ENCODE measurements around the gene ZNF80.
A peak's percentile ranks its signal among the peaks of the same experiment; 100 is the strongest.
"Not testable (repeated sequence)": the region's sequence is repeated elsewhere in the genome, so short reads cannot be mapped to it uniquely, and the experiment has no call there.

Gene ZNF80

GRCh38 chr3:114237478-114237877 lies at the start of gene ZNF80:
TSS of gene ZNF80 (minus strand) at chr3:114237578. CDS start at chr3:114237074, 504 bp downstream.
- FAIRE-seq; DNase-seq (ENCODE audit: extremely low spot score, insufficient read length, low read depth): not testable (repeated sequence)

- FAIRE-seq = peak; percentile 54
- no peak for DNase-seq (ENCODE audit: extremely low spot score, insufficient read length, low read depth)
These were observed 48.9 kb upstream of the ZNF80 start for GRCh38 chr3:114286266-114286665.

- DNase-seq (ENCODE audit: extremely low spot score, insufficient read length, low read depth) = no peak
- peak; percentile 47 for FAIRE-seq
These were observed 48.4 kb upstream of the ZNF80 start for GRCh38 chr3:114285648-114286230.

GRCh38 chr3:114284644-114285043 lies 47.3 kb upstream of the ZNF80 start:
- FAIRE-seq = no peak
- no peak for DNase-seq (ENCODE audit: extremely low spot score, insufficient read length, low read depth)

- not testable (repeated sequence) for FAIRE-seq; DNase-seq (ENCODE audit: extremely low spot score, insufficient read length, low read depth)
These were observed 39.5 kb upstream of the ZNF80 start for GRCh38 chr3:114276856-114277255.

- DNase-seq (ENCODE audit: extremely low spot score, insufficient read length, low read depth) (no peak), FAIRE-seq (no peak)
These were observed 37.6 kb upstream of the ZNF80 start for GRCh38 chr3:114274929-114275328.

- no peak for DNase-seq (ENCODE audit: extremely low spot score, insufficient read length, low read depth)
- no peak for FAIRE-seq
These were observed 34.9 kb upstream of the ZNF80 start for GRCh38 chr3:114272271-114272670.

GRCh38 chr3:114270019-114270418 lies 32.6 kb upstream of the ZNF80 start:
- no peak for FAIRE-seq
- DNase-seq (ENCODE audit: extremely low spot score, insufficient read length, low read depth) = no peak

- FAIRE-seq (no peak), DNase-seq (ENCODE audit: extremely low spot score, insufficient read length, low read depth) (no peak)
These were observed 22.8 kb upstream of the ZNF80 start for GRCh38 chr3:114260152-114260551.

GRCh38 chr3:114259566-114259965 lies 22.2 kb upstream of the ZNF80 start:
- FAIRE-seq (no peak), DNase-seq (ENCODE audit: extremely low spot score, insufficient read length, low read depth) (no peak)

GRCh38 chr3:114253505-114253904 lies 16.1 kb upstream of the ZNF80 start:
- no peak for DNase-seq (ENCODE audit: extremely low spot score, insufficient read length, low read depth)
- FAIRE-seq = no peak

GRCh38 chr3:114252954-114253353 lies 15.6 kb upstream of the ZNF80 start:
- DNase-seq (ENCODE audit: extremely low spot score, insufficient read length, low read depth) = no peak

GRCh38 chr3:114242947-114243346 lies 5.6 kb upstream of the ZNF80 start:
- peak; percentile 35 for DNase-seq (ENCODE audit: extremely low spot score, insufficient read length, low read depth)
- peak; percentile 51 for FAIRE-seq

More at GRCh38 chr3:114252954-114253353, 15.6 kb upstream of the ZNF80 start:
- FAIRE-seq = no peak

GRCh38 chr3:114241262-114241661 lies 3.9 kb upstream of the ZNF80 start:
- DNase-seq (ENCODE audit: extremely low spot score, insufficient read length, low read depth) (no peak), FAIRE-seq (no peak)

- not testable (repeated sequence) for DNase-seq (ENCODE audit: extremely low spot score, insufficient read length, low read depth); FAIRE-seq
These were observed 888 bp upstream of the ZNF80 start for GRCh38 chr3:114238146-114238785.

- no peak for DNase-seq (ENCODE audit: extremely low spot score, insufficient read length, low read depth)
- no peak for FAIRE-seq
These were observed 1.9 kb downstream of the ZNF80 start for GRCh38 chr3:114235431-114235830.

- DNase-seq (ENCODE audit: extremely low spot score, insufficient read length, low read depth) (no peak), FAIRE-seq (no peak)
These were observed 2.6 kb downstream of the ZNF80 start for GRCh38 chr3:114234745-114235144.

- FAIRE-seq = no peak
These were observed 5.8 kb downstream of the ZNF80 start for GRCh38 chr3:114231616-114232015.

GRCh38 chr3:114227076-114227475 lies 10.3 kb downstream of the ZNF80 start:
- no peak for FAIRE-seq

More at GRCh38 chr3:114231616-114232015, 5.8 kb downstream of the ZNF80 start:
- DNase-seq (ENCODE audit: extremely low spot score, insufficient read length, low read depth) = no peak

GRCh38 chr3:114226313-114226712 lies 11.1 kb downstream of the ZNF80 start:
- DNase-seq (ENCODE audit: extremely low spot score, insufficient read length, low read depth) (no peak), FAIRE-seq (no peak)

More at GRCh38 chr3:114227076-114227475, 10.3 kb downstream of the ZNF80 start:
- DNase-seq (ENCODE audit: extremely low spot score, insufficient read length, low read depth) = no peak

GRCh38 chr3:114223143-114223542 lies 14.2 kb downstream of the ZNF80 start:
- DNase-seq (ENCODE audit: extremely low spot score, insufficient read length, low read depth) (no peak), FAIRE-seq (peak; percentile 87)

- FAIRE-seq (peak; percentile 9), DNase-seq (ENCODE audit: extremely low spot score, insufficient read length, low read depth) (no peak)
These were observed 15.5 kb downstream of the ZNF80 start for GRCh38 chr3:114221881-114222264.
